ENCODE measurements around the gene REXO4.

- TF ChIP-seq CTCF (IDR thresholded peaks at IDR 0.05 in 2 of 3, conservative IDR thresholded peaks at IDR 0.05 in 1 of 3; ENCODE audit: insufficient read depth in 2 of 3, low read depth in 1 of 3, low read length in 3 of 3), result no peak
- TF ChIP-seq EP300 (IDR thresholded peaks at IDR 0.05; ENCODE audit: low read length), result no peak
- TF ChIP-seq CXXC5 (CRISPR knock-in tag; IDR thresholded peaks at IDR 0.05), result no peak
- no peak for TF ChIP-seq CREM (IDR thresholded peaks at IDR 0.05; ENCODE audit: low read depth)
- no peak for TF ChIP-seq SNAPC5 (CRISPR knock-in tag; IDR thresholded peaks at IDR 0.05)
Observed at GRCh38 chr9:133420392-133420827, 2.6 kb upstream of the REXO4 start.
